ENCODE data around the gene CCDC12.

GRCh38 chr3:46922426-46922825 is 54.1 kb downstream of the CCDC12 start:
- TF ChIP-seq, protein P1, sequence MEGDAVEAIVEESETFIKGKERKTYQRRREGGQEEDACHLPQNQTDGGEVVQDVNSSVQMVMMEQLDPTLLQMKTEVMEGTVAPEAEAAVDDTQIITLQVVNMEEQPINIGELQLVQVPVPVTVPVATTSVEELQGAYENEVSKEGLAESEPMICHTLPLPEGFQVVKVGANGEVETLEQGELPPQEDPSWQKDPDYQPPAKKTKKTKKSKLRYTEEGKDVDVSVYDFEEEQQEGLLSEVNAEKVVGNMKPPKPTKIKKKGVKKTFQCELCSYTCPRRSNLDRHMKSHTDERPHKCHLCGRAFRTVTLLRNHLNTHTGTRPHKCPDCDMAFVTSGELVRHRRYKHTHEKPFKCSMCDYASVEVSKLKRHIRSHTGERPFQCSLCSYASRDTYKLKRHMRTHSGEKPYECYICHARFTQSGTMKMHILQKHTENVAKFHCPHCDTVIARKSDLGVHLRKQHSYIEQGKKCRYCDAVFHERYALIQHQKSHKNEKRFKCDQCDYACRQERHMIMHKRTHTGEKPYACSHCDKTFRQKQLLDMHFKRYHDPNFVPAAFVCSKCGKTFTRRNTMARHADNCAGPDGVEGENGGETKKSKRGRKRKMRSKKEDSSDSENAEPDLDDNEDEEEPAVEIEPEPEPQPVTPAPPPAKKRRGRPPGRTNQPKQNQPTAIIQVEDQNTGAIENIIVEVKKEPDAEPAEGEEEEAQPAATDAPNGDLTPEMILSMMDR (IDR thresholded peaks at IDR 0.05): no peak
- no peak for TF ChIP-seq EZH2 (IDR thresholded peaks at IDR 0.05)
